ENCODE results near the gene SERINC3. TPM values are rescaled to one million over a fixed set of nuclear protein-coding genes. Genes with fewer than 3 reads are reported as not detected.

Gene SERINC3
- total and polyA plus RNA-seq, 2 donors (not counting 1 experiment from before 2014, with no cell fraction given), result 31.4 to 51.6 TPM

DNA sequence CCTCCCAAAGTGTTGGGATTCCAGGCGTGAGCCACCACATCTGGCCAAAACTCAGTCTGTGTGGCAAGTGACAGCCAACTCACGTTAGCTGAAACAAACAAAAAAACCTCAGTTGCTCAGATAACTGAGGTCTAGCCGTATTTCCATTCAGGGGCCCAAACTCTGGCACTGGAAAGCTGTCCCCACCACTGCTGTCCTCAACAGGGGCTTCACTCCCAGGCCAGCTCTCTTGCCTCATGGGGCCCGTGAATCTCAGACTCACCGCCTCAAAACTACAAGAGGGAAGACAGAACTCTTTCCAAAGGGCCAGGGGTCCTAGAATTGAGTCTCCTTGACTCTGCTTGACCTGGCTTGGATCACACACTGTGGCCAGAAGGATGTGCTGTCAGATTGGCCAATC lies 38.8 kb downstream of the SERINC3 start:
- no peak for DNase-seq
- H3K9me3 Mint-ChIP-seq (ENCODE audit: insufficient read depth), result no peaks in the 10 kb centered on the region
- H3K9me3 ChIP-seq (ENCODE audit: control extremely low read depth in 1 of 3, control insufficient read depth in 2 of 3, insufficient read depth in 1 of 3, low read length in 2 of 3), result no peaks in the 10 kb centered on the region
- TF ChIP-seq CTCF (IDR thresholded peaks at IDR 0.05), result no peak
- no peak for TF ChIP-seq EZH2 (IDR thresholded peaks at IDR 0.05; ENCODE audit: borderline replicate concordance, insufficient read depth, low read depth, low read length, poor library complexity, severe bottlenecking)
- no peak overlapping the region for H3K4me3 Mint-ChIP-seq
- peaks cover 10 to 16% of the 10 kb centered on the region in 2 donors for H3K4me1 ChIP-seq (ENCODE audit: control insufficient read depth in 2 of 2, insufficient read depth in 2 of 2, low read length in 2 of 2)
- H3K4me2 ChIP-seq (replicated peaks; ENCODE audit: low read depth, low read length, poor library complexity, severe bottlenecking), result no peak overlapping the region
- no peak overlapping the region for H3K27ac Mint-ChIP-seq
- no peaks in the 10 kb centered on the region for H3K27me3 ChIP-seq (replicated peaks in 1 of 4; ENCODE audit: control extremely low read depth in 1 of 4, control insufficient read depth in 3 of 4, insufficient read depth in 4 of 4, low read length in 3 of 4)
- H4K20me1 ChIP-seq (ENCODE audit: control insufficient read depth, insufficient read depth, low read length, poor library complexity, severe bottlenecking), result no peaks in the 10 kb centered on the region
- H3K4me1 Mint-ChIP-seq, result peaks cover 23% of the 10 kb centered on the region
- intact Hi-C loops (cut with micrococcal nuclease), result no loop called here
- H3K9ac ChIP-seq (ENCODE audit: low read length), result no peak overlapping the region
- ChIA-PET CTCF (no interaction called here), POLR2A (no interaction called here)
- H2AFZ ChIP-seq (ENCODE audit: insufficient read depth, low read depth, low read length, poor library complexity, severe bottlenecking), result no peak overlapping the region
- no peaks in the 10 kb centered on the region for H3K27me3 Mint-ChIP-seq
- H3K27ac ChIP-seq (ENCODE audit: low read length in 2 of 2), result no peak overlapping the region
- no peak overlapping the region for H3K4me3 ChIP-seq (ENCODE audit: control extremely low read depth in 1 of 5, extremely low read depth in 1 of 5, insufficient read depth in 1 of 5, low read depth in 2 of 5, low read length in 4 of 5)
- H3K36me3 ChIP-seq (replicated peaks in 1 of 2; ENCODE audit: control extremely low read depth in 1 of 2, control insufficient read depth in 1 of 2, extremely low read depth in 1 of 2, insufficient read depth in 2 of 2, low read length in 1 of 2), result peaks cover 2 to 49% of the 10 kb centered on the region in 2 experiments
- ATAC-seq (ENCODE audit: low read depth), result no peak
- 98% methylated on average over 5 of the region's 5 CpGs for WGBS (ENCODE audit: insufficient coverage)
- peaks cover 15% of the 10 kb centered on the region for H3K79me2 ChIP-seq (ENCODE audit: control insufficient read depth, insufficient read depth, low read length)

DNA sequence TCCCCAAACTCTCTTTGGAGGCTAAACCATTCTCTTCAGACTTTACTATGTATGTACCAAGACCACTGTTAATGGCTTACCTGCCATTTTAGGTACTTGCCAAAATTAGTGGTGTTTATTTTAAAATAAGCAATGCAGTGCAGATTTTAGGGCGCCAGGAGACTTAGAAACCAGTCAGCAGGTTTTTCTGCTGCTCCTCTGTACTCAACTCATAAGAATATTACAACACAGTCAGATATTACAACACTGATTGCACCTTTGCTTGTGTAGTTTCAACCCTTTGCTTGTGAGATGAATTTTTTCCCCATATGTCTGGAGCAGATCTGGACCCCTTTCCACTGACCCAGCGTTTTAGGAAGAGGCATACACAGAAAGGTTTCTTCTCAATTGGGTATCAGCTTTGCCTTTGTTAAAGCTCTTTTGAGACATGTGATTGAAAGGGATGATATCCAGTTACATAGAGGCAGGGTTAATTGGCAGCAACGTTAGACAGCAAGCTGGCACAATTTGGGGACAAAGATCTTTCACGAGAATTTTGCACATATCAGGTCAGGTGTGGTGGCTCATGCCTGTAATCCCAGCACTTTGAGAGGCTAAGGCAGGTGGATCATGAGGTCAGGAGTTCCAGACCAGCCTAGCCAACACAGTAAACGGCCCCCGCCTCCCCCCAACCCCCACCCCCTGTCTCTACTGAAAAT lies 40.0 kb downstream of the SERINC3 start:
- Histone ChIP-seq H3K4me3 (ENCODE audit: control extremely low read depth in 1 of 5, extremely low read depth in 1 of 5, insufficient read depth in 1 of 5, low read depth in 2 of 5, low read length in 4 of 5) (no peak overlapping the region), H2AFZ (ENCODE audit: insufficient read depth, low read depth, low read length, poor library complexity, severe bottlenecking) (no peak overlapping the region), H3K36me3 (replicated peaks in 1 of 2; ENCODE audit: control extremely low read depth in 1 of 2, control insufficient read depth in 1 of 2, extremely low read depth in 1 of 2, insufficient read depth in 2 of 2, low read length in 1 of 2) (peaks cover 2 to 41% of the 10 kb centered on the region in 2 experiments), H3K4me2 (replicated peaks; ENCODE audit: low read depth, low read length, poor library complexity, severe bottlenecking) (no peak overlapping the region), H3K9me3 (ENCODE audit: control extremely low read depth in 1 of 3, control insufficient read depth in 2 of 3, insufficient read depth in 1 of 3, low read length in 2 of 3) (no peaks in the 10 kb centered on the region), H3K9ac (ENCODE audit: low read length) (no peak overlapping the region), H3K27me3 (replicated peaks in 1 of 4; ENCODE audit: control extremely low read depth in 1 of 4, control insufficient read depth in 3 of 4, insufficient read depth in 4 of 4, low read length in 3 of 4) (no peaks in the 10 kb centered on the region), H4K20me1 (ENCODE audit: control insufficient read depth, insufficient read depth, low read length, poor library complexity, severe bottlenecking) (no peaks in the 10 kb centered on the region), H3K79me2 (ENCODE audit: control insufficient read depth, insufficient read depth, low read length) (peaks cover 15% of the 10 kb centered on the region), H3K4me1 (ENCODE audit: control insufficient read depth in 2 of 2, insufficient read depth in 2 of 2, low read length in 2 of 2) (peaks cover 10 to 18% of the 10 kb centered on the region in 2 donors), H3K27ac (ENCODE audit: low read length in 2 of 2) (no peak overlapping the region)
- ATAC-seq (ENCODE audit: low read depth), result no peak
- no peaks in the 10 kb centered on the region for H3K27me3 Mint-ChIP-seq
- H3K4me3 Mint-ChIP-seq, result no peak overlapping the region
- ChIA-PET POLR2A (interaction anchor here (0.6 kb wide), 1 partner anchor 127 kb away, joined by 4 read pairs; no protein-coding TSS in a partner anchor), CTCF (no interaction called here)
- no peaks in the 10 kb centered on the region for H3K9me3 Mint-ChIP-seq (ENCODE audit: insufficient read depth)
- DNase-seq, result no peak
- H3K27ac Mint-ChIP-seq, result no peak overlapping the region
- TF ChIP-seq EZH2 (IDR thresholded peaks at IDR 0.05; ENCODE audit: borderline replicate concordance, insufficient read depth, low read depth, low read length, poor library complexity, severe bottlenecking), result no peak
- TF ChIP-seq CTCF (IDR thresholded peaks at IDR 0.05), result no peak
- intact Hi-C loops (cut with micrococcal nuclease), result no loop called here
- H3K4me1 Mint-ChIP-seq, result peaks cover 30% of the 10 kb centered on the region
- 81% methylated on average over 2 of the region's 6 CpGs for WGBS (ENCODE audit: insufficient coverage)

Data from B cell (primary cell).